NCI-H524 (cell line): ENCODE data around the gene TARM1.

ENCODE experiments used
- DNase-seq, 2 experiments: peaks; one replicate each; lab custom pipeline; 2025; lab: John Stamatoyannopoulos, UW

Gene TARM1

DNA sequence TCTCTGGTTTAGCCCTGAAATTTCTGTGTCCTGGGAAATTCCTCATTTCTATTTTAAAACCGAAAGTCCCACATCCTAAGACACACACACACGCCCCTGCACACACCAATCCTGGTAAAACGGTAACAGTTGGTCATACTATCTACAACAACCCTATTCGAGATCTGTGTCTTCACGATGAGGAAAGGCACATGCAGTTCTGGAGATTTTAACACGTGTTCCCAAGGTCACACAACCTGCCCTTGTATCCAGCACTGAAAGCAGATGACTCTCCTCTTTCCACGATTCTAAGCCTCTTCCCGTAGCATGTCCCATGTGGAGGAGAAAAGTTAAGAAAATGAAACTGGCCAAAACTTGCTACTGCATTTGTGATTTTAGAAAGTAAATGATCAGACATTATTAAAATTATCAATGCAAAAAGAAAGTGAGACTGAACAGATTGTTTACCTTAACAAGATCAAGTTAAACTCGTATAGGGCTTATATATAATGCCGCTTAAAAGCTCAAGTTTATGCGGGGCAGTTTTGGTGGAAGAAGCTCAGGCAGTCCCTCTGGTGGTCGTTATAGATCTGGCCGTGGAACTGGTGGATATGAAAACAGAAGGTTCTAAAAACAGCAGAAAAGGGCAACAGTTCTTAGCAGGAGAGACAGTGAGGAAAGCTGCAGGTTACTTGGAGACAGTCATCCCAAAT, 50.1 kb downstream of the TARM1 start:
- no peak for DNase-seq

DNA sequence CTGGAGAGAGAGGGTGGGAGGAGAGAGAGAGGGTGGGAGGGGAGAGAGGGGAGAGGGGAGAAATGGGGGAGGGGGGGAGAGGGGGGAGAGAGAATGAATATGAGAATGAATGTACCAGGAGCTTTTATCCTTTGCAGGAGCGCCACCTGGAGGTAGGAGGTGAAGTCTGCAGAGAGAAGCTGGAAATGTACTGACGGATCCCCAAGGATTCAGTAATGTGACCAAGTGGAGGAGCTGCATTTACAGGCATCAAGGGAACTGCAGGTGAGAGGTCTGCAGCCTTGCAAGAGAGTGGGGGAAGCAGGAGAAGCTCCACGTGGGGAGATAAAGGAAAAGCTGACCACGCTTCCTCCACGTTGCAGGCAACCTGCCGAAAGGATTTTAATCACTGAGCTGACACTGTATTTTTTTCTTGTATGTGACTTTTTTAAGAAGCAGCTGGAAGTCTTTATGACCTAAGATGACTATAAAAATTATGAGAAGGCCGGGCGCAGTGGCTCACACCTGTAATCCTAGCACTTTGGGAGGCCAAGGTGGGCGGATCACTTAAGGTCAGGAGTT, 51.2 kb downstream of the TARM1 start:
- DNase-seq, result peak in 1 of 2 experiments; percentile 48

DNA sequence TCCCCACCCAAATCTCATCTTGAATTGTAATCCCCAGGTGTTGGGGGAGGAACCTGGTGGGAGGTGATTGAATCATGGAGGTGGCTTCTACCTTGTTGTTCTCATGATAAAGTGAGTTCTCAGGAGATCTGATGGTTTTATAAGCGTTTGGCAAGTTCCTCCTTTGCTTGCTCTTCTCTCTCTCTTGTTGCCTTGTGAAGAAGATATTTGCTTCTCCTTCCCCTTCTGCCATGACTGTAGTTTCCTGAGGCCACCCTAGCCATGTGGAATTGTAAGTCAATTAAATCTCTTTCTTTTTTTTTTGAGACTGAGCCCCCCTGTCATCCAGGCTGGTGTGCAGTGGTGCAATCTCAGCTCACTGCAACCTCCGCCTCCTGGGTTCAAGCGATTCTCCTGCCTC, 51.9 kb downstream of the TARM1 start:
- no peak for DNase-seq

DNA sequence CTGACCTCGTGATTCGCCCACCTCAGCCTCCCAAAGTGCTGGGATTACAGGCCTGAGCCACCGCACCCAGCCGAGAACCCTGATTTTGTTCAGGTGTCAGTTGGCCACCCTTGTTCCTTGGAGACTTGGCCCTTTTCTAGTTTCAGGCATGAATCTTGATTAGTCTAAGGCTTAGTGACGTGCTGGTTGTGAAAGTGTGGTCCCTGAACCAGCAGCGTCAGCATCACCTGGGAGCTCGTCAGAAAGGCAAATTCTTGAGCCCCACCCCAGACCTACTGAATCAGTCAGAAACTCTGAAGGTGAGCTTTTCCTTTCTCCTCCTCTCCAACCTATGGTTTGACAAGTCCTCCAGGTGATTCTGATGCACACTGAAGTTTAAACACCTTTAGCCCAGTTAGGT, 54.5 kb downstream of the TARM1 start:
- no peak for DNase-seq

DNA sequence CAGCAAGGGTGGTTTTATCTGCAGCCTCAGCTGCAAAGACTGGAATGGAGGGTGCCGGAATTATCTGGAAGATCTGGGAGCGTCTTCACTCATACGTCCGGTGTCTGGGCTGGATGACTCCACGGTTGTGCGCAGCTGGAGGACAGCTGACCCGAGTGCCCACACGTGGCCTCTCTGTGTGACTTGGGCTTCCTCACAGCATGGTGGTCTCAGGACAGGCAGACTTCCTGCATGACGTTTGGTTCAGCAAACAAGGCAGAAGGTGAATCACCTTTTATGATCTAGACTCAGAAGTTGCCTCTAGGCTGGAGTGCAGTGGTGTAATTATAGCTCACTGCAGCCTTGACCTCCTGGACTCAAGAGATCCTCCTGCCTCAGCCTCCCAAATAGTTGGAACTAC, 56.5 kb downstream of the TARM1 start:
- no peak for DNase-seq

DNA sequence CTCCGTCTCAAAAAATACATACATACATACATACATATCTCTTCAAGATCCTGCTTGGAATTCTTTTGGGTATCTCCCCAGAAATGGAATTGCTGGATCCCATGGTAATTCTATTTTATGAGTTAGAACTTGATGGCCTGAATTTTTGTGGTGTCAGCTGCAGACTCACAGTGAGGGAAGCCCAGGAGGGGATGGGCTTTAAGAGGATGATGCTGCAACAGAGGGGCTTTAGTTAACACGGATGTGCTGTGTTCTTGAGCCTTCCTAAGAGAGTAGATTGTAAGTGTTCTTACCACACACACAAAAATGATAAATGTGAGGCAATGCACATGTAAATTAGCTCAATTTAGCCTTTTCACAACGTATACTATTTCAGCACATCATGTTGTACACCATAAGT, 58.0 kb downstream of the TARM1 start:
- no peak for DNase-seq

DNA sequence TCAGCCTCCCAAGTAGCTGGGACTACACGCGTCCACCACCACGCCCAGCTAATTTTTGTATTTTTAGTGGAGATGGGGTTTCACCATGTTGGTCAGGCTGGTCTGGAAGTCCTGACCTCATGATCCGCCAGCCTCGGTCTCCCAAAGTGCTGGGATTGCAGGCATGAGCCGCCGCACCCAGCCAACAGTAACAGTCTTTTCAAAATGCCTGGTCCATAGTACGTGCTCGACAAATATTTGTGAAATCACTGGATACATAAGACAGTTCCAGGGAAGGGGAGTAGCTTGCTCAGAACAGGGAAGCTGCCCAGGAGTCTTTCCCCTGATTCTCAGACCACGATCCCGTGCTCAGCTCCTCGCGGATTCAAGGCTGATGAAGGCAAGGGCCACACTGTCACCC, 59.2 kb downstream of the TARM1 start:
- no peak for DNase-seq

DNA sequence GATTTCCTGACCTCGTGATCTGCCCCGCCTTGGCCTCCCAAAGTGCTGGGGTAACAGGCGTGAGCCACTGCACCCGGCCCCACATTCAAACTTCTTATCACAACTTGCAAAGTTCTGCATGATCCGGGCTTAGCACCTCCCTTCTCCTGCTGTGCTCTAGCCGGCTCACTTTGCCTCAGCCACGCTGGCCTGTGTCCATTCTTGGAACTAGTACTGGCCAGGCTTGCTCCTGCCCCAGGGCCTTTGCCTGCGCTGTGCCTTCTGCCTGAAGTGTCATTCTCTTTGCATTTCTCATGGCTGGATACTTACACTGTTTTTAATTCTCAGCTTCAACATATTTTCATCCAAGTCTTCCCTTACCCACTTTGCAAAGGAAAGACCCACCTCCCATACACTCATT, 59.8 kb downstream of the TARM1 start:
- DNase-seq, result no peak
